OCI-LY7 (cell line): ENCODE results near the gene CAPN13. TPM values are rescaled to one million over a fixed set of nuclear protein-coding genes. Genes with fewer than 3 reads are reported as not detected.

Experiments used
- BruUV-seq: library from RNA; stranded (reverse); fragments of 400-500 nt; replicated peaks from 2 replicates; lab custom pipeline; 2021; lab: Mats Ljungman, UMichigan
- CTCF ChIA-PET: fragments of 300-600 bp; sonication (Branson Sonifier 250); formaldehyde crosslinking; loops from one replicate; lab custom pipeline; 2022; ENCODE audit warnings: antibody characterized with exemption; ENCODE audit not compliant: unreplicated experiment; lab: Charles Lee
- POLR2A ChIA-PET: fragments of 300-600 bp; sonication (Branson Sonifier 250); formaldehyde crosslinking; loops from one replicate; lab custom pipeline; 2022; ENCODE audit warnings: antibody characterized with exemption; lab: Charles Lee
- DNase-seq: peaks from one replicate; pipeline ENCODE4 v3.0.0-alpha.2; 2015; ENCODE audit warnings: low spot score
- H2AFZ ChIP-seq: fragments of 200-600 bp; sonication (generic), shearing (Covaris generic); 2 replicates; pipeline ENCODE4 v1.6.1; 2014; ENCODE audit warnings: mild to moderate bottlenecking, antibody characterized with exemption, low read length, moderate library complexity
- H3K27ac ChIP-seq: fragments of 200-600 bp; sonication (generic); 2 replicates; pipeline ENCODE4 v1.5.1; 2014; ENCODE audit warnings: mixed run types, low read depth, mild to moderate bottlenecking, moderate library complexity, low read length, inconsistent platforms; ENCODE audit not compliant: poor library complexity, severe bottlenecking
- H3K36me3 ChIP-seq: fragments of 200-600 bp; sonication (generic); 2 replicates; pipeline ENCODE4 v1.6.1; 2014; ENCODE audit warnings: mild to moderate bottlenecking, antibody characterized with exemption, low read length, moderate library complexity, mixed read lengths; ENCODE audit not compliant: insufficient read depth
- H3K4me1 ChIP-seq: fragments of 200-600 bp; sonication (generic); 2 replicates; pipeline ENCODE4 v1.5.1; 2014; ENCODE audit warnings: mild to moderate bottlenecking, low read length; ENCODE audit not compliant: insufficient read depth, poor library complexity, severe bottlenecking
- H3K4me2 ChIP-seq: fragments of 200-600 bp; sonication (generic); 2 replicates; pipeline ENCODE4 v1.6.1; 2014; ENCODE audit warnings: mild to moderate bottlenecking, low read length
- H3K4me3 ChIP-seq: fragments of 200-600 bp; sonication (generic); 2 replicates; pipeline ENCODE4 v1.5.1; 2014; ENCODE audit warnings: mild to moderate bottlenecking, low read depth, low read length; ENCODE audit not compliant: poor library complexity, severe bottlenecking
- H3K79me2 ChIP-seq: fragments of 200-600 bp; sonication (generic); 2 replicates; pipeline ENCODE4 v1.6.1; 2016; ENCODE audit warnings: low read depth, mild to moderate bottlenecking, low read length, moderate library complexity, mixed read lengths; ENCODE audit not compliant: insufficient read depth
- H3K9me2 ChIP-seq: fragments of 200-600 bp; sonication (generic); 2 replicates; pipeline ENCODE4 v1.6.1; 2016; ENCODE audit warnings: mild to moderate bottlenecking, low read length, mixed read lengths; ENCODE audit not compliant: insufficient read depth
- H3K9me3 ChIP-seq: fragments of 200-600 bp; sonication (generic); 2 replicates; pipeline ENCODE4 v1.6.1; 2014; ENCODE audit warnings: mild to moderate bottlenecking, mixed run types, low read length, mixed read lengths
- H4K20me1 ChIP-seq: fragments of 200-600 bp; sonication (generic); 2 replicates; pipeline ENCODE4 v1.6.1; 2014; ENCODE audit warnings: mild to moderate bottlenecking, antibody characterized with exemption, low read length, moderate library complexity, mixed read lengths; ENCODE audit not compliant: insufficient read depth
- EZH2phosphoT487 ChIP-seq: fragments of 200-600 bp; sonication (generic); IDR thresholded peaks from 2 replicates; pipeline ENCODE4 v1.6.1; 2018; ENCODE audit warnings: low read depth, borderline replicate concordance, mild to moderate bottlenecking, mixed run types, antibody characterized with exemption, low read length, moderate library complexity, mixed read lengths
- intact Hi-C: fragments of 100-400 bp; cut with micrococcal nuclease; formaldehyde crosslinking; loops from one replicate; pipeline ENCODE4 v1.10.0; 2022; ENCODE audit not compliant: unreplicated experiment
- total RNA-seq, 2 experiments: library from RNA; depleted of rRNA in 1 of 2; stranded (reverse); fragments of >200 nt in 1 of 2; shearing (Covaris generic) in 1 of 2; gene quantifications; 2 replicates each; pipeline ENCODE4 v1.2.3, GENCODE V29; 2014 to 2022
- TF ChIP-seq, protein P1 (sequence below): fragments of 200-600 bp; sonication (generic); conservative IDR thresholded peaks from 2 replicates; pipeline ENCODE4 v1.5.1; 2014; ENCODE audit warnings: mild to moderate bottlenecking, antibody characterized with exemption, low read length, moderate library complexity, mixed read lengths

The CAPN13 gene
- total RNA-seq, 2 experiments from 2014 or later = 0.13 TPM; not detected in 1

DNA sequence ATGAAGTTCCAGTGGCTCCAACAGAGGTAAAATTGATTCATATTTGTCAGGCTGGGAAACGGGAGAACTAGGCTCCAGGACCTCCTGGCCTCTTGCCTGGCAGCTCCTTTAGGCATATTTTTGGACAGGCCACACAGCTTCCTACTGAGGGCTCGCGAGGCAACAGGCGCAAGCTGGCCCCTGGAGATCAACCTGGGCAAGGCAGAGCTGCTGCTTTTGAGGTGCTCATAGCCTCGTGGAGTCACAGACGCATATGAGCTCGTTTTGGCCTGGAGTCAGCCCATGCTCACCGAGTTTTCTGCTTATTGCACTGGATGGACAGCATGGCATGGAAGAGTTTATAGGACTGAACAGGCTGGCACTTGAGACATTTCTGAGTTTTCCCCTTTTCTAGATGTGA is 97.7 kb downstream of the CAPN13 start:
- H3K4me1 ChIP-seq = peaks cover 4% of the 10 kb centered on the region
- no peak overlapping the region for H2AFZ ChIP-seq
- no peaks in the 10 kb centered on the region for H3K9me2 ChIP-seq
- no peak overlapping the region for H3K4me3 ChIP-seq
- no peaks in the 10 kb centered on the region for H3K79me2 ChIP-seq
- H3K27ac ChIP-seq = no peak overlapping the region
- intact Hi-C loops = no loop called here
- H4K20me1 ChIP-seq = no peaks in the 10 kb centered on the region
- no peaks in the 10 kb centered on the region for H3K36me3 ChIP-seq
- BruUV-seq = no TSS peak
- no peak for DNase-seq
- POLR2A ChIA-PET = interaction anchor here (0.6 to 1.1 kb wide), 2 partner anchors 260 to 558 kb away, joined by 3 read pairs; no protein-coding TSS in a partner anchor
- CTCF ChIA-PET = interaction anchor here (3.0 kb wide), 1 partner anchor 545 kb away, joined by 28 read pairs; no protein-coding TSS in a partner anchor
- no peak overlapping the region for H3K4me2 ChIP-seq
- TF ChIP-seq EZH2phosphoT487 = no peak
- TF ChIP-seq, protein P1, sequence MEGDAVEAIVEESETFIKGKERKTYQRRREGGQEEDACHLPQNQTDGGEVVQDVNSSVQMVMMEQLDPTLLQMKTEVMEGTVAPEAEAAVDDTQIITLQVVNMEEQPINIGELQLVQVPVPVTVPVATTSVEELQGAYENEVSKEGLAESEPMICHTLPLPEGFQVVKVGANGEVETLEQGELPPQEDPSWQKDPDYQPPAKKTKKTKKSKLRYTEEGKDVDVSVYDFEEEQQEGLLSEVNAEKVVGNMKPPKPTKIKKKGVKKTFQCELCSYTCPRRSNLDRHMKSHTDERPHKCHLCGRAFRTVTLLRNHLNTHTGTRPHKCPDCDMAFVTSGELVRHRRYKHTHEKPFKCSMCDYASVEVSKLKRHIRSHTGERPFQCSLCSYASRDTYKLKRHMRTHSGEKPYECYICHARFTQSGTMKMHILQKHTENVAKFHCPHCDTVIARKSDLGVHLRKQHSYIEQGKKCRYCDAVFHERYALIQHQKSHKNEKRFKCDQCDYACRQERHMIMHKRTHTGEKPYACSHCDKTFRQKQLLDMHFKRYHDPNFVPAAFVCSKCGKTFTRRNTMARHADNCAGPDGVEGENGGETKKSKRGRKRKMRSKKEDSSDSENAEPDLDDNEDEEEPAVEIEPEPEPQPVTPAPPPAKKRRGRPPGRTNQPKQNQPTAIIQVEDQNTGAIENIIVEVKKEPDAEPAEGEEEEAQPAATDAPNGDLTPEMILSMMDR = no peak
- H3K9me3 ChIP-seq = no peaks in the 10 kb centered on the region

DNA sequence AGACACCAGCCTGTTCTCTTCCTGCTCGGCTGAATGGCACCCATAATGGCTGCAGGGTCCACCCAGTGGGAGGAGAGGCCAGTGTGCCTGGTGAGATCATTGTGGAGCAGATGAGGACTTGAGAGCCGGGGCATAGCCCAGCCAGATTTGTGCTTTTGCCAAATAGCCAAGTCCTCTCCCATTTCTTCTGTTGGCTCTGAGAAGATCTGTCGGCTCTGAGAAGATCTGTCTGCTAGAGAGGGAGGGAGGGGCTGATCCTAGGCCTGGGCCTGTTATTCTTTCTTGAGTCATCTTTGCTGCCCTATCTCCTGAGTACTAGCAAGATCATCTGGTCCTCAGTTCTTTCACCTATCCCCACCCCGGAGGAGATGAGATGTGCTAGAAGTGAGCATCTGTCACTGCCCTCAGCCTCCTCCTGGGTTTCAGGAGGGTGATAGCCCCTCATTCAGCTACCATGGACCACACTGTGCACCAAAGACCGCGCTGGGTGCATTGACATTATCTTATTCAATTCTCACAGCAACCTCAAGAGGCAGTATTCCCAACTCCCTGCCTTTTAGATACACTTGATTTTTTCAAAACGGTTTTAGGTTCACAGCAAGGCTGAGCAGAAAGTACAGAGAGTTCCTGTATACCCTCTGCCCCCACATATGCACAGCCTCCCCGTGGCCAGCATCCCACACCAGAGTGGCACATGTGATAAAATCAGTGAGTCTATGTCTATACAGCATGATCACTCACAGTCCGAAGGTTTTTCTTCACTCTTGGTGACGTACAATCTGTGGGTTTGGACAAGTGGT is 98.6 kb downstream of the CAPN13 start:
- Histone ChIP-seq H3K4me1 (peaks cover under 1% of the 10 kb centered on the region), H3K4me2 (no peak overlapping the region), H3K36me3 (no peaks in the 10 kb centered on the region), H3K79me2 (no peaks in the 10 kb centered on the region), H3K27ac (no peak overlapping the region), H3K4me3 (no peak overlapping the region), H4K20me1 (no peaks in the 10 kb centered on the region), H3K9me2 (no peaks in the 10 kb centered on the region), H3K9me3 (no peaks in the 10 kb centered on the region), H2AFZ (no peak overlapping the region)
- no TSS peak for BruUV-seq
- TF ChIP-seq EZH2phosphoT487 = no peak
- TF ChIP-seq, protein P1 = peak; percentile 73
- peak; percentile 30 for DNase-seq
- CTCF ChIA-PET = no interaction called here
- intact Hi-C loops = no loop called here
- POLR2A ChIA-PET = no interaction called here
